OCI-LY7 (cell line): ENCODE data around the gene MIDN. TPM values are rescaled to one million over a fixed set of nuclear protein-coding genes. Genes with fewer than 3 reads are reported as not detected.
A peak's percentile ranks its signal among the peaks of the same experiment; 100 is the strongest.

Experiments
- BruUV-seq: library from RNA; stranded (reverse); fragments of 400-500 nt; replicated peaks from 2 replicates; lab custom pipeline; 2021; lab: Mats Ljungman, UMichigan
- CTCF ChIA-PET: fragments of 300-600 bp; sonication (Branson Sonifier 250); formaldehyde crosslinking; loops from one replicate; lab custom pipeline; 2022; ENCODE audit warnings: antibody characterized with exemption; ENCODE audit not compliant: unreplicated experiment; lab: Charles Lee
- POLR2A ChIA-PET: fragments of 300-600 bp; sonication (Branson Sonifier 250); formaldehyde crosslinking; loops from one replicate; lab custom pipeline; 2022; ENCODE audit warnings: antibody characterized with exemption; lab: Charles Lee
- DNase-seq: peaks from one replicate; pipeline ENCODE4 v3.0.0-alpha.2; 2015; ENCODE audit warnings: low spot score
- H2AFZ ChIP-seq: fragments of 200-600 bp; sonication (generic), shearing (Covaris generic); 2 replicates; pipeline ENCODE4 v1.6.1; 2014; ENCODE audit warnings: mild to moderate bottlenecking, antibody characterized with exemption, low read length, moderate library complexity
- H3K27ac ChIP-seq: fragments of 200-600 bp; sonication (generic); 2 replicates; pipeline ENCODE4 v1.5.1; 2014; ENCODE audit warnings: mixed run types, low read depth, mild to moderate bottlenecking, moderate library complexity, low read length, inconsistent platforms; ENCODE audit not compliant: poor library complexity, severe bottlenecking
- H3K36me3 ChIP-seq: fragments of 200-600 bp; sonication (generic); 2 replicates; pipeline ENCODE4 v1.6.1; 2014; ENCODE audit warnings: mild to moderate bottlenecking, antibody characterized with exemption, low read length, moderate library complexity, mixed read lengths; ENCODE audit not compliant: insufficient read depth
- H3K4me1 ChIP-seq: fragments of 200-600 bp; sonication (generic); 2 replicates; pipeline ENCODE4 v1.5.1; 2014; ENCODE audit warnings: mild to moderate bottlenecking, low read length; ENCODE audit not compliant: insufficient read depth, poor library complexity, severe bottlenecking
- H3K4me2 ChIP-seq: fragments of 200-600 bp; sonication (generic); 2 replicates; pipeline ENCODE4 v1.6.1; 2014; ENCODE audit warnings: mild to moderate bottlenecking, low read length
- H3K4me3 ChIP-seq: fragments of 200-600 bp; sonication (generic); 2 replicates; pipeline ENCODE4 v1.5.1; 2014; ENCODE audit warnings: mild to moderate bottlenecking, low read depth, low read length; ENCODE audit not compliant: poor library complexity, severe bottlenecking
- H3K79me2 ChIP-seq: fragments of 200-600 bp; sonication (generic); 2 replicates; pipeline ENCODE4 v1.6.1; 2016; ENCODE audit warnings: low read depth, mild to moderate bottlenecking, low read length, moderate library complexity, mixed read lengths; ENCODE audit not compliant: insufficient read depth
- H3K9me2 ChIP-seq: fragments of 200-600 bp; sonication (generic); 2 replicates; pipeline ENCODE4 v1.6.1; 2016; ENCODE audit warnings: mild to moderate bottlenecking, low read length, mixed read lengths; ENCODE audit not compliant: insufficient read depth
- H3K9me3 ChIP-seq: fragments of 200-600 bp; sonication (generic); 2 replicates; pipeline ENCODE4 v1.6.1; 2014; ENCODE audit warnings: mild to moderate bottlenecking, mixed run types, low read length, mixed read lengths
- H4K20me1 ChIP-seq: fragments of 200-600 bp; sonication (generic); 2 replicates; pipeline ENCODE4 v1.6.1; 2014; ENCODE audit warnings: mild to moderate bottlenecking, antibody characterized with exemption, low read length, moderate library complexity, mixed read lengths; ENCODE audit not compliant: insufficient read depth
- EZH2phosphoT487 ChIP-seq: fragments of 200-600 bp; sonication (generic); IDR thresholded peaks from 2 replicates; pipeline ENCODE4 v1.6.1; 2018; ENCODE audit warnings: low read depth, borderline replicate concordance, mild to moderate bottlenecking, mixed run types, antibody characterized with exemption, low read length, moderate library complexity, mixed read lengths
- intact Hi-C: fragments of 100-400 bp; cut with micrococcal nuclease; formaldehyde crosslinking; loops from one replicate; pipeline ENCODE4 v1.10.0; 2022; ENCODE audit not compliant: unreplicated experiment
- total RNA-seq, 2 experiments: library from RNA; depleted of rRNA in 1 of 2; stranded (reverse); fragments of >200 nt in 1 of 2; shearing (Covaris generic) in 1 of 2; gene quantifications; 2 replicates each; pipeline ENCODE4 v1.2.3, GENCODE V29; 2014 to 2022
- TF ChIP-seq, protein P1 (sequence below): fragments of 200-600 bp; sonication (generic); conservative IDR thresholded peaks from 2 replicates; pipeline ENCODE4 v1.5.1; 2014; ENCODE audit warnings: mild to moderate bottlenecking, antibody characterized with exemption, low read length, moderate library complexity, mixed read lengths

Gene MIDN
- total RNA-seq, 2 experiments from 2014 or later: 20.3 to 70.9 TPM

- ChIA-PET POLR2A (no interaction called here), CTCF (no interaction called here)
- H3K9me3 ChIP-seq: no peaks in the 10 kb centered on the region
- H3K9me2 ChIP-seq: no peaks in the 10 kb centered on the region
- intact Hi-C loops: no loop called here
- BruUV-seq: no TSS peak
- H3K36me3 ChIP-seq: no peaks in the 10 kb centered on the region
- H4K20me1 ChIP-seq: no peaks in the 10 kb centered on the region
- no peak overlapping the region for H3K4me3 ChIP-seq
- H2AFZ ChIP-seq: no peak overlapping the region
- no peak for TF ChIP-seq EZH2phosphoT487
- TF ChIP-seq, protein P1, sequence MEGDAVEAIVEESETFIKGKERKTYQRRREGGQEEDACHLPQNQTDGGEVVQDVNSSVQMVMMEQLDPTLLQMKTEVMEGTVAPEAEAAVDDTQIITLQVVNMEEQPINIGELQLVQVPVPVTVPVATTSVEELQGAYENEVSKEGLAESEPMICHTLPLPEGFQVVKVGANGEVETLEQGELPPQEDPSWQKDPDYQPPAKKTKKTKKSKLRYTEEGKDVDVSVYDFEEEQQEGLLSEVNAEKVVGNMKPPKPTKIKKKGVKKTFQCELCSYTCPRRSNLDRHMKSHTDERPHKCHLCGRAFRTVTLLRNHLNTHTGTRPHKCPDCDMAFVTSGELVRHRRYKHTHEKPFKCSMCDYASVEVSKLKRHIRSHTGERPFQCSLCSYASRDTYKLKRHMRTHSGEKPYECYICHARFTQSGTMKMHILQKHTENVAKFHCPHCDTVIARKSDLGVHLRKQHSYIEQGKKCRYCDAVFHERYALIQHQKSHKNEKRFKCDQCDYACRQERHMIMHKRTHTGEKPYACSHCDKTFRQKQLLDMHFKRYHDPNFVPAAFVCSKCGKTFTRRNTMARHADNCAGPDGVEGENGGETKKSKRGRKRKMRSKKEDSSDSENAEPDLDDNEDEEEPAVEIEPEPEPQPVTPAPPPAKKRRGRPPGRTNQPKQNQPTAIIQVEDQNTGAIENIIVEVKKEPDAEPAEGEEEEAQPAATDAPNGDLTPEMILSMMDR: no peak
- peaks cover 16% of the 10 kb centered on the region for H3K4me1 ChIP-seq
- H3K79me2 ChIP-seq: no peaks in the 10 kb centered on the region
- H3K27ac ChIP-seq: no peak overlapping the region
- DNase-seq: no peak
- no peak overlapping the region for H3K4me2 ChIP-seq
These were observed 39.8 kb downstream of the MIDN start for GRCh38 chr19:1288226-1288612.

GRCh38 chr19:1288833-1289685 lies 40.7 kb downstream of the MIDN start:
- intact Hi-C loops: no loop called here
- TF ChIP-seq, protein P1: no peak
- TF ChIP-seq EZH2phosphoT487: no peak
- Histone ChIP-seq H3K27ac (no peak overlapping the region), H3K36me3 (no peaks in the 10 kb centered on the region), H3K79me2 (no peaks in the 10 kb centered on the region), H4K20me1 (no peaks in the 10 kb centered on the region), H3K4me2 (no peak overlapping the region), H2AFZ (no peak overlapping the region), H3K4me1 (peaks cover 19% of the 10 kb centered on the region), H3K9me3 (no peaks in the 10 kb centered on the region), H3K9me2 (no peaks in the 10 kb centered on the region), H3K4me3 (no peak overlapping the region)
- ChIA-PET CTCF (no interaction called here), POLR2A (no interaction called here)
- DNase-seq: no peak
- no TSS peak for BruUV-seq

DNA sequence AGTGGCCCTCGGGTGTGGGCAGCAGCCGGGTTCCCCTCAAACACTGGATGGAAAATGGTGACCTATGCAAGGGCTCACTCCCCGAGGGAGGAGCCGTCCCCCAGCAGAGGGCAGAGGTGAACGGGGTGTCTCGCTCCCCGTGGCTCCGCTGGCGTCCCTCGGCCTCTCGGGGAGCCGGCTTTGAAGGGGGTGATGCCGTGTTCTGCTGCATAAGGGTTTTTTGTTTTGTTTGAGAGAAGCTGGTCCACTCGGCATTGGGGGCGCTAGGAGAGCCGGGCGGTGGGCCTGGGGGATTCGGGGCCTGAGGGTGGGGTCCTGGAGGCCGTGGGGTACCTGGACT lies 41.3 kb downstream of the MIDN start:
- ChIA-PET POLR2A (no interaction called here), CTCF (no interaction called here)
- no TSS peak for BruUV-seq
- peak; percentile 22 for DNase-seq
- H3K27ac ChIP-seq: no peak overlapping the region
- intact Hi-C loops: no loop called here
- TF ChIP-seq EZH2phosphoT487: no peak
- TF ChIP-seq, protein P1: 0 out of 2 replicates have a peak, but pooled peaks have one; percentile 27
- no peak overlapping the region for H3K4me3 ChIP-seq
- H2AFZ ChIP-seq: no peak overlapping the region
- H3K79me2 ChIP-seq: no peaks in the 10 kb centered on the region
- no peak overlapping the region for H3K4me2 ChIP-seq
- H3K4me1 ChIP-seq: peaks cover 25% of the 10 kb centered on the region
- no peaks in the 10 kb centered on the region for H3K9me3 ChIP-seq
- no peaks in the 10 kb centered on the region for H3K36me3 ChIP-seq
- no peaks in the 10 kb centered on the region for H3K9me2 ChIP-seq
- no peaks in the 10 kb centered on the region for H4K20me1 ChIP-seq
